ENCODE data around the gene DUSP1. TPM values are rescaled to one million over a fixed set of nuclear protein-coding genes. Genes with fewer than 3 reads are reported as not detected.

The DUSP1 gene
- total and polyA plus RNA-seq, 9 of the 15 experiments (the other 6 are each of a cell fraction or from before 2014, with no cell fraction given), result 2.1 to 14.2 (median 8.5) TPM

DNA sequence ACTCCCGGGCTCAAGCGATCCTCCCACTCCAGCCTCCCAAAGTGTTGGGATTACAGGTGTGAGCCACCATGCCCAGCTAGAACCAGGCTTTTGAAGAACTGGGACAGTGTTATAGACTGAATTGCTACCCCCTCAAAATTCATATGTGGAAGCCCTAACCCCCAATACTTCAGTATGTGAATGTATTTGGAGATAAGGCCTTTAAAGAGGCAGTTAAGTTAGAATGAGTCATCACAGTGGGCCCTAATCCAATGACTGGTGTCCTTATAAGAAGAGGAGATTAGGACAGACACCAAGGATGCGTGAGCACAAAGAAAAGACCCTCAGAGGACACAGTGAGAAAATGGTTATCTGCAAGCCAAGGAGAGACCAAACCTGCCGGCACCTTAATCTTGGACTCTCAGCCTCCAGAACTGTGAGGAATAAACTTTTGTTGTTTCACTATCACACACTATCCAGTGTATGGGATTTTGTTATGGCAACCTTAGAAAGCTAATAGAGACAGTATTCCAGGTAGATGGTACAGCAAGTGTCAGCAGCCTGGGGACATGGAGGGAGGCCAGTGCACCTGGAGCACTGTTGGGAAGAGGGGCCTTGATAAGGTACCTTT lies 31.7 kb upstream of the DUSP1 start (continued):
- TF ChIP-seq BRF2 (IDR thresholded peaks at IDR 0.05; ENCODE audit: borderline replicate concordance, insufficient read depth, insufficient read length) (no peak), KLF1 (tag; IDR thresholded peaks at IDR 0.05) (no peak), PRDM10 (IDR thresholded peaks at IDR 0.05; ENCODE audit: partially characterized antibody) (peak; percentile 33), FOXM1 (IDR thresholded peaks at IDR 0.05; ENCODE audit: low read depth) (peak; percentile 74; the same call in 1 of the 2 replicates), FOXM1 (CRISPR knock-in tag; IDR thresholded peaks at IDR 0.05; ENCODE audit: low read depth) (no peak), KDM1A (IDR thresholded peaks at IDR 0.05) (peak; percentile 42 to 79; a peak in 3 of 4 replicates), NCOA1 (IDR thresholded peaks at IDR 0.05; ENCODE audit: low read depth) (peak; percentile 58; the same call in 1 of the 2 replicates), MTA2 (IDR thresholded peaks at IDR 0.05; ENCODE audit: low read depth) (peak; percentile 64), NFRKB (IDR thresholded peaks at IDR 0.05; ENCODE audit: low read depth) (0 out of 2 replicates have a peak, but pooled peaks have one; percentile 50), RAD21 (CRISPR knock-in tag; conservative IDR thresholded peaks at IDR 0.05 in 1 of 2, IDR thresholded peaks at IDR 0.05 in 1 of 2) (peak in 1 of 2 experiments; percentile 11; a peak in 1 of 4 replicates), SMARCA5 (IDR thresholded peaks at IDR 0.05) (0 out of 2 replicates have a peak, but pooled peaks have one; percentile 9), ZNF316 (IDR thresholded peaks at IDR 0.05) (peak; percentile 75), EHMT2 (IDR thresholded peaks at IDR 0.05) (peak; percentile 32; the same call in 1 of the 2 replicates), RBFOX2 (IDR thresholded peaks at IDR 0.05; ENCODE audit: low read depth, low read length) (no peak), ZNF197 (CRISPR knock-in tag; IDR thresholded peaks at IDR 0.05; ENCODE audit: low read depth) (peak; percentile 65; the same call in 1 of the 2 replicates), HIVEP1 (CRISPR knock-in tag; IDR thresholded peaks at IDR 0.05) (no peak), MBD2 (IDR thresholded peaks at IDR 0.05; ENCODE audit: borderline replicate concordance, low read depth) (peak; percentile 76), TRIM24 (IDR thresholded peaks at IDR 0.05) (peak; percentile 65 to 77; a peak in 2 of 4 replicates)
- TF ChIP-seq, protein P1, sequence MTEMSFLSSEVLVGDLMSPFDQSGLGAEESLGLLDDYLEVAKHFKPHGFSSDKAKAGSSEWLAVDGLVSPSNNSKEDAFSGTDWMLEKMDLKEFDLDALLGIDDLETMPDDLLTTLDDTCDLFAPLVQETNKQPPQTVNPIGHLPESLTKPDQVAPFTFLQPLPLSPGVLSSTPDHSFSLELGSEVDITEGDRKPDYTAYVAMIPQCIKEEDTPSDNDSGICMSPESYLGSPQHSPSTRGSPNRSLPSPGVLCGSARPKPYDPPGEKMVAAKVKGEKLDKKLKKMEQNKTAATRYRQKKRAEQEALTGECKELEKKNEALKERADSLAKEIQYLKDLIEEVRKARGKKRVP (CRISPR knock-in tag; IDR thresholded peaks at IDR 0.05), result no peak
- TF ChIP-seq, protein P2, sequence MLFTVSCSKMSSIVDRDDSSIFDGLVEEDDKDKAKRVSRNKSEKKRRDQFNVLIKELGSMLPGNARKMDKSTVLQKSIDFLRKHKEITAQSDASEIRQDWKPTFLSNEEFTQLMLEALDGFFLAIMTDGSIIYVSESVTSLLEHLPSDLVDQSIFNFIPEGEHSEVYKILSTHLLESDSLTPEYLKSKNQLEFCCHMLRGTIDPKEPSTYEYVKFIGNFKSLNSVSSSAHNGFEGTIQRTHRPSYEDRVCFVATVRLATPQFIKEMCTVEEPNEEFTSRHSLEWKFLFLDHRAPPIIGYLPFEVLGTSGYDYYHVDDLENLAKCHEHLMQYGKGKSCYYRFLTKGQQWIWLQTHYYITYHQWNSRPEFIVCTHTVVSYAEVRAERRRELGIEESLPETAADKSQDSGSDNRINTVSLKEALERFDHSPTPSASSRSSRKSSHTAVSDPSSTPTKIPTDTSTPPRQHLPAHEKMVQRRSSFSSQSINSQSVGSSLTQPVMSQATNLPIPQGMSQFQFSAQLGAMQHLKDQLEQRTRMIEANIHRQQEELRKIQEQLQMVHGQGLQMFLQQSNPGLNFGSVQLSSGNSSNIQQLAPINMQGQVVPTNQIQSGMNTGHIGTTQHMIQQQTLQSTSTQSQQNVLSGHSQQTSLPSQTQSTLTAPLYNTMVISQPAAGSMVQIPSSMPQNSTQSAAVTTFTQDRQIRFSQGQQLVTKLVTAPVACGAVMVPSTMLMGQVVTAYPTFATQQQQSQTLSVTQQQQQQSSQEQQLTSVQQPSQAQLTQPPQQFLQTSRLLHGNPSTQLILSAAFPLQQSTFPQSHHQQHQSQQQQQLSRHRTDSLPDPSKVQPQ (CRISPR knock-in tag; IDR thresholded peaks at IDR 0.05; ENCODE audit: borderline replicate concordance), result no peak
